GM23338 (cell line): ENCODE results near the gene ADCY7. TPM values are rescaled to one million over a fixed set of nuclear protein-coding genes. Genes with fewer than 3 reads are reported as not detected.

Source experiments
- ATAC-seq: fragments of 200-7000 bp; cut with Tn5 transposase; 3 replicates; pipeline ENCODE4 v1.9.1; 2020
- DNase-seq: peaks from one replicate; pipeline ENCODE4 v3.0.0-alpha.2; 2015; ENCODE audit warnings: low spot score
- H2AFZ ChIP-seq: fragments of 200-600 bp; sonication (generic); 2 replicates; pipeline ENCODE4 v1.8.0; 2016; ENCODE audit warnings: antibody characterized with exemption, mild to moderate bottlenecking, moderate library complexity
- H3F3A ChIP-seq: fragments of 200-600 bp; sonication (generic); replicated peaks from 2 replicates; pipeline ENCODE4 v1.8.0; 2017; ENCODE audit warnings: antibody characterized with exemption, mixed run types, low read depth
- H3K27ac ChIP-seq: fragments of 200-600 bp; sonication (generic); 2 replicates; pipeline ENCODE4 v1.6.1; 2016; ENCODE audit warnings: low read depth
- H3K27me3 ChIP-seq: fragments of 200-600 bp; sonication (generic); 2 replicates; pipeline ENCODE4 v1.8.0; 2016; ENCODE audit warnings: mild to moderate bottlenecking, mixed run types, moderate library complexity; ENCODE audit not compliant: insufficient read depth
- H3K36me3 ChIP-seq: fragments of 200-600 bp; sonication (generic); 2 replicates; pipeline ENCODE4 v1.8.0; 2016; ENCODE audit warnings: mild to moderate bottlenecking; ENCODE audit not compliant: insufficient read depth
- H3K4me1 ChIP-seq: fragments of 200-600 bp; sonication (generic); 2 replicates; pipeline ENCODE4 v1.8.0; 2016; ENCODE audit warnings: mild to moderate bottlenecking, moderate library complexity; ENCODE audit not compliant: insufficient read depth
- H3K4me2 ChIP-seq: fragments of 200-600 bp; sonication (generic); 2 replicates; pipeline ENCODE4 v1.7.1; 2017; ENCODE audit warnings: mixed run types
- H3K4me3 ChIP-seq: fragments of 200-600 bp; sonication (generic); 2 replicates; pipeline ENCODE4 v1.6.1; 2016; ENCODE audit warnings: mixed run types
- H3K79me2 ChIP-seq: fragments of 200-600 bp; sonication (generic); replicated peaks from 2 replicates; pipeline ENCODE4 v1.8.0; 2017; ENCODE audit warnings: mild to moderate bottlenecking; ENCODE audit not compliant: insufficient read depth
- H3K9me2 ChIP-seq: fragments of 200-600 bp; sonication (generic); 2 replicates; pipeline ENCODE4 v1.8.0; 2017; ENCODE audit not compliant: insufficient read depth
- H4K20me1 ChIP-seq: fragments of 200-600 bp; sonication (generic); replicated peaks from 2 replicates; pipeline ENCODE4 v1.8.0; 2017; ENCODE audit warnings: mild to moderate bottlenecking; ENCODE audit not compliant: insufficient read depth
- H3K27ac Mint-ChIP-seq: 2 replicates; pipeline ENCODE4 v1.8.0; 2020; ENCODE audit warnings: inconsistent platforms, mild to moderate bottlenecking, moderate library complexity, mixed read lengths
- H3K27me3 Mint-ChIP-seq: 3 replicates; pipeline ENCODE4 v1.8.0; 2022; ENCODE audit warnings: low read depth, mild to moderate bottlenecking, moderate library complexity, mixed read lengths, inconsistent platforms; ENCODE audit not compliant: insufficient read depth, poor library complexity
- H3K36me3 Mint-ChIP-seq: 3 replicates; pipeline ENCODE4 v1.8.0; 2021; ENCODE audit warnings: low read depth, mild to moderate bottlenecking, inconsistent platforms, moderate library complexity, mixed read lengths
- H3K4me1 Mint-ChIP-seq: 3 replicates; pipeline ENCODE4 v1.8.0; 2020; ENCODE audit warnings: mild to moderate bottlenecking, inconsistent platforms, mixed read lengths
- H3K4me3 Mint-ChIP-seq: 3 replicates; pipeline ENCODE4 v1.8.0; 2021; ENCODE audit warnings: moderate library complexity, mild to moderate bottlenecking, inconsistent platforms, mixed read lengths
- H3K9me3 Mint-ChIP-seq: 3 replicates; pipeline ENCODE4 v1.8.0; 2020; ENCODE audit warnings: moderate library complexity, mild to moderate bottlenecking, inconsistent platforms, mixed read lengths
- CREB1 ChIP-seq: fragments of 250-450 bp; sonication (Bioruptor Pico); IDR thresholded peaks from 2 replicates; pipeline ENCODE4 v1.5.0; 2020; ENCODE audit warnings: low read depth, mild to moderate bottlenecking, moderate library complexity
- CTCF ChIP-seq, 2 experiments: fragments of 200-600 bp in 1 of 2; sonication (generic) in 1 of 2; conservative IDR thresholded peaks; 2 replicates each; pipeline versions ENCODE4 v1.5.1 to v1.6.1; 2016 to 2017; ENCODE audit warnings: antibody characterized with exemption in 2 of 2, low read depth in 2 of 2, mild to moderate bottlenecking in 2 of 2, moderate library complexity in 1 of 2
- EZH2 ChIP-seq: fragments of 200-600 bp; sonication (generic); IDR thresholded peaks from one replicate; pipeline ENCODE4 v1.8.0; 2017; ENCODE audit warnings: antibody characterized with exemption, mild to moderate bottlenecking, low read depth; ENCODE audit not compliant: unreplicated experiment
- EZH2phosphoT487 ChIP-seq: fragments of 200-600 bp; sonication (generic); IDR thresholded peaks from one replicate; pipeline ENCODE4 v1.8.1; 2018; ENCODE audit warnings: antibody characterized with exemption; ENCODE audit not compliant: unreplicated experiment
- NANOG ChIP-seq: IDR thresholded peaks from 2 replicates; pipeline ENCODE4 v1.6.1; 2016; ENCODE audit warnings: antibody characterized with exemption, borderline replicate concordance
- POLR2AphosphoS5 ChIP-seq: IDR thresholded peaks from 2 replicates; pipeline ENCODE4 v1.6.1; 2016; ENCODE audit warnings: antibody characterized with exemption, low read depth
- REST ChIP-seq: IDR thresholded peaks from one replicate; pipeline ENCODE4 v1.6.1; 2018; ENCODE audit warnings: antibody characterized with exemption; ENCODE audit not compliant: unreplicated experiment
- STAT1 ChIP-seq: IDR thresholded peaks from one replicate; pipeline ENCODE4 v1.6.1; 2016; ENCODE audit warnings: antibody characterized with exemption; ENCODE audit not compliant: unreplicated experiment
- polyA plus RNA-seq: library from polyadenylated mRNA; unstranded; fragments of >200 nt; fragmentation: Nextera tagmentation; extraction: Ambion mirVana; gene quantifications from 2 replicates; pipeline ENCODE4 v1.2.1, GENCODE V29; 2016
- total RNA-seq: library from RNA; depleted of rRNA; stranded (reverse); fragments of >200 nt; shearing (Covaris generic); gene quantifications from 2 replicates; pipeline ENCODE4 v1.2.3, GENCODE V29; 2014
- TF ChIP-seq, protein P1 (sequence below): IDR thresholded peaks from 2 replicates; pipeline ENCODE4 v1.6.1; 2016; ENCODE audit warnings: antibody characterized with exemption

Gene ADCY7
- total and polyA plus RNA-seq, 2 experiments from 2014 or later = 2.4 to 10.5 TPM

DNA sequence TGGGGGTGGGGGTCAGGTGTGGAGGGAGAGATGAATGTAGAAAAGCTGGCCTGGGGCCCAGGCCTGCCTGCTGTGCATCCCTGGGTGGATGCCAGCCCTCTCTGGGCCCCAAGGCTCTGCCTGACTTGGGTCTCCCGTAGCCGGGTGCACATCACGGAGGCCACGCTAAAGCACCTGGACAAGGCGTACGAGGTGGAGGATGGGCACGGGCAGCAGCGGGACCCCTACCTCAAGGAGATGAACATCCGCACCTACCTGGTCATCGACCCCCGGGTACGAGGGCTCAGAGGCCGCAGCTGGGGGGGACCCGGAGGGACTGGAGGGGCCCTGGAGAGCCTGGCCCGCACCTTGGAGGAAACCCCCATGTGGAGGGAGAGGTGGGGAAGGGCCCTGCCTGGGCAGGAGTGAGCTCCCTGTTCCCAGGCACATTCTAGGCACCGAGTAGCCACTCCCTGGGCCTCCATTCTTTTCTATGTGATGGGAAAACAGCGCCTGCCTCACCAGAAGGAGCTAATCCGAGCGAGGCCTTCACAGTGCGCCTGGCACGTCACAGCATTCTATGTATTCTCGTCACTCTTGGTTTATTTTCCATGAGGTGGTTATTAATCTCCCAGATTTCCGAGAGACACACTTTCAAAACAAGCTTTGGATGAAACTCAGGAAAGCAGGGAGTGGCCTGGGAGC lies 34.7 kb downstream of the ADCY7 start:
- Histone ChIP-seq H3F3A (no peaks in the 10 kb centered on the region), H4K20me1 (no peaks in the 10 kb centered on the region), H3K79me2 (no peaks in the 10 kb centered on the region), H2AFZ (no peak overlapping the region), H3K4me3 (no peak overlapping the region), H3K4me1 (no peaks in the 10 kb centered on the region), H3K9me2 (no peaks in the 10 kb centered on the region), H3K4me2 (no peak overlapping the region), H3K27me3 (no peaks in the 10 kb centered on the region), H3K27ac (no peak overlapping the region), H3K36me3 (no peaks in the 10 kb centered on the region)
- Mint-ChIP-seq H3K27me3 (peaks cover 4% of the 10 kb centered on the region), H3K36me3 (no peaks in the 10 kb centered on the region), H3K27ac (no peak overlapping the region), H3K4me3 (no peak overlapping the region), H3K9me3 (no peaks in the 10 kb centered on the region; the same call in 2 of the 3 replicates), H3K4me1 (no peaks in the 10 kb centered on the region)
- ATAC-seq = no peak
- no peak for DNase-seq
- TF ChIP-seq CTCF (conservative IDR thresholded peaks at IDR 0.05; ENCODE audit: low read depth in 2 of 2) = no peak
- TF ChIP-seq STAT1 = no peak
- no peak for TF ChIP-seq REST
- TF ChIP-seq CREB1 (CRISPR knock-in tag) = no peak
- TF ChIP-seq POLR2AphosphoS5 = no peak
- TF ChIP-seq, protein P1, sequence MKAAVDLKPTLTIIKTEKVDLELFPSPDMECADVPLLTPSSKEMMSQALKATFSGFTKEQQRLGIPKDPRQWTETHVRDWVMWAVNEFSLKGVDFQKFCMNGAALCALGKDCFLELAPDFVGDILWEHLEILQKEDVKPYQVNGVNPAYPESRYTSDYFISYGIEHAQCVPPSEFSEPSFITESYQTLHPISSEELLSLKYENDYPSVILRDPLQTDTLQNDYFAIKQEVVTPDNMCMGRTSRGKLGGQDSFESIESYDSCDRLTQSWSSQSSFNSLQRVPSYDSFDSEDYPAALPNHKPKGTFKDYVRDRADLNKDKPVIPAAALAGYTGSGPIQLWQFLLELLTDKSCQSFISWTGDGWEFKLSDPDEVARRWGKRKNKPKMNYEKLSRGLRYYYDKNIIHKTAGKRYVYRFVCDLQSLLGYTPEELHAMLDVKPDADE = no peak
- no peak for TF ChIP-seq NANOG
- no peak for TF ChIP-seq EZH2
- no peak for TF ChIP-seq EZH2phosphoT487
